HT-29 (cell line): ENCODE measurements around the gene QSER1. TPM values are rescaled to one million over a fixed set of nuclear protein-coding genes. Genes with fewer than 3 reads are reported as not detected.
A peak's percentile ranks its signal among the peaks of the same experiment; 100 is the strongest.
"Not testable (repeated sequence)": the region's sequence is repeated elsewhere in the genome, so short reads cannot be mapped to it uniquely, and the experiment has no call there.

Source experiments
- DNase-seq: peaks from one replicate; pipeline ENCODE4 v3.0.0-alpha.2; 2015; ENCODE audit warnings: low spot score
- total RNA-seq: library from RNA; depleted of rRNA; stranded (reverse); fragments of >200 nt; shearing (Covaris generic); gene quantifications from 2 replicates; pipeline ENCODE4 v1.2.3, GENCODE V29; 2014

QSER1 gene
- total RNA-seq, 1 experiment from 2014 or later = 11.4 TPM

DNA sequence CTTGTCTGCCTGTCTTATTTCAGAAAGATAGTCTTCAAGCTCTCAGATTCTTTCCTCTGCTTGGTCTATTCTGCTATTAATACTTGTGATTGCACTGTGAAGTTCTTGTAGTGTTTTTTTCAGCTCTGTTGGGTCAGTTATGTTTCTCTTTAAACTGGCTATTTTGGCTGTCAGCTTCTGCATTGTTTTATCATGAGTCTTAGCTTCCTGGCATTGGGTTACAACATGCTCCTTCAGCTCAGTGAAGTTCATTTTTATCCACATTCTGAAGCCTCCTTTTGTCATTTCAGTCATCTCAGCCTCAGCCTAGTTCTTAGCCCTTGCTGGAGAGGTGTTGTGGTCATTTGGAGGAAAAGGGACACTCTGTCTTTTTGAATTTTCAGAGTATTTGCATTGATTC lies 107.6 kb downstream of the QSER1 start:
- DNase-seq = no peak

DNA sequence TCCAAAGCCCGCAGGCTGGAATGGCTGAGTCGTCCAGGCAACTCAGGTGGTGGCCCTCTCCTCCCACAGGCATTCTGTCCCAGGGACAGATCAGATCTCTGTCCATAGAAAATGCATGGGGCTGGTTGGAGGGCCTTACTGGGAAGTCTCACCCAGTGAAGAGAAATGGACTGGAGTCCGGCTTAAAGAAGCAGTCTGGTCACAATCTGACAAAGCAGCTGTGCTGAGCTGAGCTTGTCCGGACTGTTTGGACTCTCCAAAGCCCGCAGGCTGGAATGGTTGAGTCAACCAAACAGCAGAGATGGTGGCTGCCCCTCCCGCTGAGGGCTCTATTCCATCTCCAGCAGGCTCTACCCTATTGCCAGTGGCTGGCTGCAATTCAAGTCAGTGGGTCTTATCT lies 108.7 kb downstream of the QSER1 start:
- no peak for DNase-seq

DNA sequence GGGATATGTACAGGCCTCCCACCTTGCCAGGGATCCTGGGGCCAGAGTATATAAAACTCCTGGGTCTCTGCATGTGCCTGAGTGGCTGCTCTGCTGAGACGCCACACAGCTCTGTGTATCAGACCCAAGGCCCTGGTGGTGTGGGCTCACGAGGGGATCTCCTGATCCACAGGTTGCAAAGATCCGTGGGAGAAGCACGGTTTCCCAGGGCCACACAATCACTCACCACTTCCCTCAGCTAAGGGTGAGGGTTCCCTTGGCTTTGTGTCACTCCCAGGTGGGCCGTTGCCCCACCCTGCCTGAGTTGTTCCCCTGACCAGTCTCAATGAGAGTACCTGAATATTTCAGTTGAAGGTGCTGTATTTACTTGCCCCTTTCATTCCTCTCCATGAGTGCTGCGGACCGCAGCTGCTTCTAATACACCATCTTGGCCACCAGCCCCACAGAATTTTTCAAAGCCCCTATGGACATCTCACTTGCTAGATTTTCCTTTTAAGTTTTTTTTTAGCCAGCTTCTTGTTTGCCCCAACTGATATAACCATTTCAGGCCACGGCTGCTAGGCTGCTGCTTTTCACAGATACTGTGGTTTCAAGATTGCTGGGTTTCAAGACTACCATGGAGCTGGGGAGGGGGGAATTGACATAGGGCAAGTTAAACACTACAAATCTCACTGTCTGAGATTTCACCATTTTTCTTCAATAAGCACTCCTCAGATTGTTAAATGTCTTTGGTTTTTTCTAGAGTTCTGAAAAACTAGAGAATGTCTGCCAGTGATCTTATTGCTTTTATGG lies 109.3 kb downstream of the QSER1 start:
- no peak for DNase-seq

DNA sequence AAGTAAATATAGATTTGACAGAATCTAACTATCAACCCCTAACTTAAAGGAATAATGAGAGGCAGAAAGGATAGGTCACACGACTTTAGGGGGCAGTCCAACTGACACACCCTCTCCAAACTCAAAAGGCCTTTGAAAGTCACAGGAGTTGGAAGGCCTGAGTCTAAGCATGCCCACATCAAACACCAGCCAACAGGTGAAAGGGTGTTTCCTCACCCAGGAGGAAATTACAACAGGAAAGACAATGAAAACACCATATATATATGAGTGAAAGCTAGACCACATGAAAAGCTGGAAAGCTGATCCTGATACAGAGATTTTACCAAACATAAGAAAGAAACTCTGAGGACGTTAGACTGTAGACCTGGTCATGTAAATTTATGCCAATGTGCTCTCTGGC lies 112.6 kb downstream of the QSER1 start:
- no peak for DNase-seq

DNA sequence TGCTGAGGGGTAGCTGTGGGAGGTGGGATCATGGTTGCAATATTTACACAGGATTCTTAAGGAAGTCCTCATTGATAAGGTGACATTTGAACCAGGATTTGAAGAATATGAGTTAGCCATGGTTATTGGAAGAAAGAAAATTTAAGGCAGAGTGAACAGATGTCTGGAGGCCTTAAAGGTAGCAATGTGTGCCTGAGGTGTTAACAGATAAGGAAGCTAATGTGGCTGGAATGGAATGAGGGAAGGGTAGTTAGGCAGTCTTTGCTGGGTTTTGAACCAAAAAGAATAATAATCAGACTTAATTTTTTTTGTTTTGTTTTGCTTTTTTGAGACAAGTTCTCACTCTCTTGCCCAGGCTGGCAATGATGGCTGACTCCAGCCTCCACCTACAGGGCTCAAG lies 113.4 kb downstream of the QSER1 start:
- DNase-seq = no peak

DNA sequence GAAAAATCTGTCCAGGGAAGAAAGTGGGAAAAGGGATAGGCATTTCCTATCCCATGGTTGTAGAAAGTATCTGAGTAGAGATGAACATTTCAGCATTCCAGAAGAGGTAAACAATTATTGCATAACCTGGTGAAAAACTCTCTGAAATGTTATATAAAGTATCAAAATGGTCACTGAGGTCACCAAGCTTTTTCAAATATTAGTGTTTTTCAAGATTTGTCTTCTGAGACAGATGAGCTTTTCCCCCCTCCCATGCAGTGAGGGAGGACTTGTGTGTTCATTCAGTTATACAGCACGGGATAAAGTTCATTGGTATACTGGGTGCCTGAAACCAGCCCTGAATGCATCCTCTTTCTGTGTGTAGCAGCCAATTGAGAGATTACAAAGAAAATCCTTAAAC lies 121.1 kb downstream of the QSER1 start:
- DNase-seq = no peak

DNA sequence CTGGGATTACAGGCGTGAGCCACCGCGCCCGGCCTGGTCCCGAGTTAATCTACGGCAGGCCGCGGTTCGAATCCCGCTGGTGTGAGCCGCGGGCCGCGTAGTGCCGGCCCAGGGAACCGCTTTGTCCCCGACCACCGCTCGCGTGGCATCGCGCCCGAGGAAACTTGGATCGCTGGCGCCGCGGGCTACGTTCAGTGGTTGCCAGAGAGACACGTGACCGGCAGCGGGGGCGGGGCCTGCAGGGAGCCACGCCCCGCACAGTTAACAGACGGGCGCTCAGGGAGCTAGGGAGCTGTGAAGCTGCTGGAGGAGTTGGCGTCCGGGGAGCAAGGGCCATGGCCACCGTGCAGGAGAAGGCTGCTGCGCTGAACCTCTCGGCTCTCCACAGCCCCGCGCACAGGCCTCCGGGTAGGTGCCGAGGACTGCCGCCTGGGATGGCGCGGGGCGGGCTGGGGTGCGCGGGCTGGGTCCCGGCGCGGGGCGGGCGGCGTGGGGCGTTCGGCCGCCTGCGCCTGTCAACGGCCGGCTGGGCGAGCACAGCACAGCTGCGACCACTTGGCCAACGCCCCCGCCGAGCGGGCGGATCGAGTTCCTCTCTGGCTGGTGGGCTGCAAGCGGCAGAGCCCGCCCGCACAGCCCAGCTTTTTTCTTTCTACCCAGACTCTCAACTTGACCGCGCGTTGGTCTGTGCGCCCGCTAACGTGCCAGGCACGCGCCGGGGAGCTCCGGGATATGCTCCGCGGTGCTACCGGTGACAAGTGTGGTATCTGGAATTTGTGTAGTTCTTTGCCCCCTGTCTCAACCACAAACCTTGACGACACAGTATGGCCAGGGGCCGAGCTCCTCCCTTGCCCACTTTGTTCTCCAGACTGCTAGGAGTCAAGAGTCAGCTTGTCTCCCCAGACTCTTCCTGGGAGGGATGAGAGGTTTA lies 123.3 kb downstream of the QSER1 start, which contains the start of gene DEPDC7:
Gene DEPDC7, plus strand, starts transcription at position 258 of the 931 bp plus-strand sequence. Its CDS starts 78 bp downstream, at position 336.
- DNase-seq = peak; percentile 97

DNA sequence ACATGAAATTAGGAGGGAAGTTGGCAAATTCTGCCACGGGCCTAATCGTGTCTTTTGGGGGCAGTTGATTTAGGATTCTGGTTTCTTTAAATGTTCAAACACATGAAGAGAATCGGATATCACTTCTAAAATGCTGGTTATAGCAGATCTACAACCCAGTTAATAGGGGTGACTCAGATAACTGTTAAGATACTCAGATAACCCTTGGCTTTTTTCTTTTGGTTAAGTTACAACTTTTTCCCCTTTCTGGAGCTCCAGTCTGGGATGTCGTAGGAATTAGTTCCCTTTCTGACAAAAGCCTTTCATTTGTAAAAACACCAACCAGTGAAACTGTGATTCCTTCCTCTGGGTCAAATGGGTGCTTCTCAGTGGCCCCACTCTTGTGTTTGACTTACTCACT lies 124.0 kb downstream of the QSER1 start:
- no peak for DNase-seq

DNA sequence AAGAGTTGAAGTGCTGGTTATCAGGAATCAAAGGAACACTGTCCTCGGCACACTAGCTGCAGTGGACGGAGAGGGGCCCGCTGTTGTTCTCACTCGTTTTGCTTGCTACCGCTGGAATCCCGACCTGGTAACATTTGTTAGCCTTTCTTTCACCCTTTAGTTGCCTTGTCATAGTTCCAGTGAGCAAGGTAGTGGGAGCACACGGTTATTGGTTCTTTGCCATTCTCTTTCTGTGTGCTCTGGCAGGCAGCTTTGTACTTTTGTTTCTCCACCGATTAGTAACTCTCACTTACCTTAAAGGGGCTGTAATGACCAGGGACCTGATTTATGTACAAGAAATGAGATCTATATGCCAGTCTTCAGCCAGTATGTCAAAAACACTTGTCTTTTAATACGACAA lies 124.9 kb downstream of the QSER1 start:
- DNase-seq = no peak

DNA sequence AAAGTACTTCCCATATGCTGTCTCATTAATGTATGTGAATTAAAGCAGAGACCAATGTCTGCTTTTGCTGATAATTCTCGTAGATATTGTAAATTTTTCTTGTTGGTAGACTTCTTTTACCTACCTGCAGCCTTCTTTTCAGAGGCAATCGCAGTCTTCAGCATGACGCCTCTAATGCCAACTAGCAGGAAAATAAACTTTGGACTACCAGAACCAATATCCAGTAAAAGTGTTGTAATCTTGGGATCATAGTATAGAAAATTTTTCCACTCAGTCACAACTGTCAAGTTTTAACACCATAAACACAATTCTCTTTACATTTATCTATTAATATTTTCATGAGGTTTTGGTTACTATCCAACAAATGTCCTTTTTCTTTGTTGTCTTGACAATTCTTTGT lies 125.4 kb downstream of the QSER1 start:
- no peak for DNase-seq

DNA sequence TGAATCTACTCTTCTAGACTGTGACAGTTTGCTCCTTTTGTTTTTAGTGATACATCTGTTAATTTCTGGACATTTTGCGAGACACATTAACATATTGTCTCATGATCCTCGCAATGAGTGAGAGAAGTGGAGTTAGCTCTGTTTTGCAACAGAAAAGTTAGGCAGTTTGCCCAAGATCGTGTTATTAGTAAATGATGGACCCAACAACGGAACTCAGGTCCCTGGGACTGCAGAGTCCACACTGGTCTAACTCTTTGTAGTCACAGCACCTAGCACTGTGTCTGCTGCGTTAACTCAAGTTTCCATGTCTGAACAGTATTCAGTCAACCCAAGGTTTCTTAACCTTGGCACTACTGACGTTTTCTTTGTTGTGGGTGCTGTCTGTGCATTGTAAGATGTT lies 126.2 kb downstream of the QSER1 start:
- no peak for DNase-seq

DNA sequence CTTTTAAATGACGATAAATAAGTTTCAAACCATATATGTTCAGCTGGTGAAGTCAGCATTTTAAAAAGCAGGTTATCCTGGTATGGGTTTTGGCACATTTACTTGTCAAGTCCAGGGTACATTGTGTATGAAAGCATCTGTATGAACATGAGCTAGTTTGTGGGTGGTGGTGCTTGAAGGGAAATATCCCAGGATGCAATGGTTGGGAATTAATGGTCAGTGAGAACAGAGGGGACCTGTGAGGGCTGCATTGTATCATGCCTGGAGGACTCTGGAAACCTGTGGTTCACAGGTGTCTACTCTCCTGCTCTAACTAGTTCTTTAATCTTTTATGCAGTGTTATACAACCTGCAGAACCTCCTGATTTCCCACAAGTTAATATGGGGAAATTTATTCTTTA lies 128.9 kb downstream of the QSER1 start:
- DNase-seq = no peak

DNA sequence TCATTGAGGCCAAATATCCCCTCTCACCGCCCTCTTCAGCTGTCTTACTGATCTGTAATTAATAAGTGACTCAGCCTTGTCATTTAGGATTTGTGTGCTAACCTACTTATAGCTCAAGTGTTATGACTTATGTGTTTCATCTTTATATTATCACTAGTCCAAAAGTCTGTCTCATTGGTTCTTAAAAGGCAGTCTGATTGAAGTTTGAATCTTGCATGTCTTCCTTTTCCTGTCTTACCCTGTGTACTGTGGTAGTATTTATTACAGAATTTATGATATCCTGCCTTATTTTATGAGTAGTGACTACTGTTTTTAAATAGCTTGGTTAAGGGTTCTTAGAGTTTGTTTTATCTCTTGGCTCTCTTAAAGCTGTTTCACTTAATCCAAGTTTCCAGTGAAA lies 129.3 kb downstream of the QSER1 start:
- DNase-seq = peak; percentile 38

DNA sequence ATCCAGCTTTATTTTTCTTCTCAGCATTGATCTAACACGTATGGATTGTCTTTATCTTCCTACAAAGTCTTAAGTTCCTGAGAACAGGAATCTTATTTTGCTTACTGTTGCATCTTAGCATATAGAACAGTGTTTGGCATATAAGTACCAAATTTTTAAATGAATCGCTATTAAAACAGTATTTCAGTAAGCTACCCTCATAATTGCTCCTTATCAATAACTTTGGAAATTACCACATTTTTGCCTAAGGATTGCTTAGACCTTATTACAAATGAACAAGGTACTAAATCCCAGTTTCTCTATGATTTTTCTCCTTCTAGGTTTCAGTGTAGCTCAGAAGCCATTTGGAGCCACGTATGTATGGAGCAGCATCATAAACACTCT lies 132.7 kb downstream of the QSER1 start:
- DNase-seq = no peak

DNA sequence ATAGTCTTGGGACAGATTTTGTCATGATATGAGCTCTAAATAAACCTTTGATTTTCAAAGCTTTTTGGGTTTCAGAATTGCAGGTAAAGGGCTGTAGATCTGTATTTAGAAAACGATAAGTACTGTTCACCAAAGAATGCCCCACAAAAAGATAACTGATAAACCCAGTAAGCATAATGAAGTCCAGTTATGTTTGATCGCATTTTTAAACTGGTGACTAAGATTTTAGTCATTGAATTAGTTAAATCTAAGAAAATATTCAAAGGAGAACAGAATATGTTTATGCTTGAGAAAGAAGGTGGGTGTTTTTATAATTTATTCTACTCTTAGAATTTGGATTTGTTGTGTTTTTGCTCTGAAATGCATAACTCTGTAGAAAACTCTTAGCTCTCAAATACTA lies 134.6 kb downstream of the QSER1 start:
- no peak for DNase-seq

DNA sequence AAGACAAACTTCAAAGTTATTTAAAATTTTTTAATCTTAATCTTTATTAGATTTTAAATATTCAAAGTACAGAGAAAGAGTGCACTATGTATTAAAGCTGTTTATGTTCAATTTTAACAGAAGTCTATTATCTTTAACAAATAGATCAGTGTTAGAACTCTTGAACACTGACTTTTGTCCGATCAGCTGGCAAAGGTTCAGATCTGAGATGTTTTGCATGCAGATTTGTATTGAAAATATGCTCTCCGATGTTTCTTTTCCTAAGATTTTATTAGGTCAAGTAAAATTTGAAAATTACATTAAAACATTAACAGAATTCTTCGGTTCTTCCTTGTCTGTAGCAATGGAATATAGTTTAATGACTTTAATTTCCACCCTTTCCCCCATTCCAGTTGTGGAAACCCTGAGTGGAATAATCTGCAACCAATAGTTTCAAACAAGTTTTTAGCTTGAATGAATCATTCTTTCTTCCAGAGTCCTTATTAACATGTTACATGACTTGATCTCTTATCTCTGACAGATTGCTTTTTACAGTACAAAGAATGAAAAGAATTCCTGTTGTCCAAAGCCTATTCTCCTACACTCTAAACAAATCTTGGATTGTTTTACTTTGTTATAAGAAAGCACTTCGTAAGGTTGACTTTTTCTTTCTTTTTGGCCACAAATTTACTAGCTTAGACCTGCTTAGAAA lies 135.4 kb downstream of the QSER1 start:
- DNase-seq = no peak

DNA sequence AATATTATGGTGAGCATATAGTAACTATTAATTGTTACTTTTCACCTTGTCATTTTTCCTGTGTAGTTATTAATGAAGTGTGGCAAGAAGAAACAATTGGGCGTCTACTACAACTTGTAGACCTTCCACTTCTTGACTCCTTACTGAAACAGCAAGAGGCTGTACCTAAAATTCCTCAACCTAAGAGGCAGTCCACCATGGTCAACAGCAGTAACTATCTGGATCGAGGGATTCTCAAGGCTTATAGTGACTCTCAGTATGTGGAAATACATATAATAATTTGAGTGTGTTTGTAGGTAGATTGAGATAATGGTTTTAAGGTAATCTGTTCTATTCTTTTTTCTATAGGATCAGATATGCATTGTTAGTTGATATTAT lies 135.9 kb downstream of the QSER1 start:
- DNase-seq = no peak

DNA sequence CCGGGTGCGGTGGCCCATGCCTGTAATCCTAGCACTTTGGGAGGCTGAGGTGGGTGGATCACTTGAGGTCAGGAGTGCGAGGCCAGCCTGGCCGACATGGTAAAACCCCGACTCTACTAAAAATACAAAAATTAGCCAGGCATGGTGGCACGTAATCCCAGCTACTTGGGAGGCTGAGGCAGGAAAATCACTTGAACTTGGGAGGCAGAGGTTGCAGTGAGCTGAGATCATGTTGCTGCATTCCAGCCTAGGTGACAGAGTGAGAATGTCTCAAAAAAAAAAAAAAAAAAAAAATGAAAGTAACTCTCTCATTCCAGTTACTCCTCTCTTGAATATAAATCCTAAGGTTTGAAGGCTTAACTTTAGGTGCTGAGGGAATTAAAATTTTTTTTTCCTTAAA lies 136.6 kb downstream of the QSER1 start:
- DNase-seq = not testable (repeated sequence)
